Activated effector memory CD4-positive, alpha-beta T cell treated with anti-CD3 and anti-CD28 coated beads, Interleukin-2, amount 50 U/mL, for 16 hours (primary cell): ENCODE measurements around the gene TAF1A.

ENCODE experiments used
- DNase-seq: peaks from one replicate; pipeline ENCODE4 v3.0.0-alpha.2; 2020

Gene TAF1A

GRCh38 chr1:222594789-222595188, 5.1 kb upstream of the TAF1A start:
- no peak for DNase-seq

- DNase-seq: no peak
These were observed 2.4 kb upstream of the TAF1A start for GRCh38 chr1:222592171-222592570.

GRCh38 chr1:222588135-222588534, 1.6 kb downstream of the TAF1A start:
- no peak for DNase-seq

- no peak for DNase-seq
These were observed 2.9 kb downstream of the TAF1A start for GRCh38 chr1:222586842-222587241.

GRCh38 chr1:222583079-222583478, 6.7 kb downstream of the TAF1A start:
- no peak for DNase-seq

- DNase-seq: no peak
These were observed 7.5 kb downstream of the TAF1A start for GRCh38 chr1:222582099-222582774.

GRCh38 chr1:222579316-222579715, 10.4 kb downstream of the TAF1A start:
- DNase-seq: no peak

GRCh38 chr1:222570837-222571236, 18.9 kb downstream of the TAF1A start:
- DNase-seq: no peak

GRCh38 chr1:222561656-222562055, 28.1 kb downstream of the TAF1A start:
- DNase-seq: no peak

- no peak for DNase-seq
These were observed 32.2 kb downstream of the TAF1A start for GRCh38 chr1:222557574-222557973.

- no peak for DNase-seq
These were observed 32.6 kb downstream of the TAF1A start for GRCh38 chr1:222557148-222557547.

GRCh38 chr1:222555992-222556615, 33.6 kb downstream of the TAF1A start:
- no peak for DNase-seq

- DNase-seq: no peak
These were observed 35.6 kb downstream of the TAF1A start for GRCh38 chr1:222554177-222554576.

- no peak for DNase-seq
These were observed 36.9 kb downstream of the TAF1A start for GRCh38 chr1:222552882-222553281.

GRCh38 chr1:222547944-222548671, 41.6 kb downstream of the TAF1A start, which contains the start of gene HHIPL2:
HHIPL2 (minus strand) TSS chr1:222548104; CDS start chr1:222548044, 60 bp downstream.
- no peak for DNase-seq

- DNase-seq: no peak
These were observed 42.5 kb downstream of the TAF1A start for GRCh38 chr1:222547260-222547614.

GRCh38 chr1:222546548-222547259, 43.0 kb downstream of the TAF1A start:
- no peak for DNase-seq

GRCh38 chr1:222546091-222546490, 43.6 kb downstream of the TAF1A start:
- DNase-seq: no peak

- DNase-seq: no peak
These were observed 45.9 kb downstream of the TAF1A start for GRCh38 chr1:222543817-222544216.

- no peak for DNase-seq
These were observed 49.1 kb downstream of the TAF1A start for GRCh38 chr1:222540598-222540995.

- no peak for DNase-seq
These were observed 49.7 kb downstream of the TAF1A start for GRCh38 chr1:222539951-222540597.

- no peak for DNase-seq
These were observed 54.3 kb downstream of the TAF1A start for GRCh38 chr1:222535455-222535854.

- no peak for DNase-seq
These were observed 58.9 kb downstream of the TAF1A start for GRCh38 chr1:222530852-222531251.
